CMK (cell line): Measurements from ENCODE around the gene PPP1R12C.
A peak's percentile ranks its signal among the peaks of the same experiment; 100 is the strongest.
"Not testable (repeated sequence)": the region's sequence is repeated elsewhere in the genome, so short reads cannot be mapped to it uniquely, and the experiment has no call there.

Experiments
- DNase-seq: peaks from one replicate; pipeline ENCODE4 v3.0.0-alpha.2; 2010; ENCODE audit warnings: low read depth

The PPP1R12C gene

GRCh38 chr19:55071913-55072312 is 45.5 kb downstream of the PPP1R12C start:
- DNase-seq = no peak

- DNase-seq = no peak
Observed at GRCh38 chr19:55071129-55071502, 46.3 kb downstream of the PPP1R12C start.

- DNase-seq = no peak
Observed at GRCh38 chr19:55070466-55071128, 46.8 kb downstream of the PPP1R12C start.

DNA sequence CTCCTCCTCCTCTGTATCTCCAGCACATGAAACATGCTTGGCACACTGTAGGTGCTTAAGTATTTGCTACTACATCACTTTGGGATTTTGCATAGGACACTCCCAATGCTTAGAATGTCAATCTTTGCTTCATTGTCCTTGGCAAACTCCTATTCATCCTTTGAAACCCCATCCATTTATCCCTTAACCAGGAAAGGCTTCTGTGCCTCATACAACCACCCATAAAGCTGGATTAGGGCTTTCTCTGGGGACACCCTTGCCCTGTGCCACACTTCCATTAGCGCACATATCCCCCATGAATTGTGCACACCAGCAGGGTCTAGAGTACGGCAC is 47.6 kb downstream of the PPP1R12C start:
- DNase-seq = no peak

- no peak for DNase-seq
Observed at GRCh38 chr19:55068950-55069864, 48.2 kb downstream of the PPP1R12C start.

- DNase-seq = no peak
Observed at GRCh38 chr19:55067869-55068268, 49.6 kb downstream of the PPP1R12C start.

GRCh38 chr19:55066107-55066709 is 51.2 kb downstream of the PPP1R12C start:
- DNase-seq = no peak

- not testable (repeated sequence) for DNase-seq
Observed at GRCh38 chr19:55065516-55065915, 51.9 kb downstream of the PPP1R12C start.

DNA sequence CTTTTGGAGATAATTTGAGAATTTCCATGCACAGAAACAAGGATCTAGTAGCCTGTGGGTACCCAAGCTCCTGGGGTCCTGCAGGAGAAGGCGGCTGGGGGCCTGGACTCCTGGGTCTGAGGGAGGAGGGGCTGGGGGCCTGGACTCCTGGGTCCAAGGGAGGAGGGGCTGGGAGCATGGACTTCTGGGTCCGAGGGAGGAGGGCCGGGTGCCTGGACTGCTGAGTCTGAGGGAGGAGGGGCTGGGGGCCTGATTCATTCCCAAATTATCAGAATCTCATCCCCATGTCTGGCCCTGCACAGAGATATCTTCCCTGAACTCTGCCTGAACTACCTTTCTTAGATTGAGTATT is 54.0 kb downstream of the PPP1R12C start:
- DNase-seq = no peak

GRCh38 chr19:55062735-55063491 is 54.5 kb downstream of the PPP1R12C start, which contains the start of gene RDH13:
RDH13 (minus strand) TSS chr19:55063148; CDS start chr19:55063032, 116 bp downstream.
- peak; percentile 95 for DNase-seq

- DNase-seq = not testable (repeated sequence)
Observed at GRCh38 chr19:55060287-55060686, 57.1 kb downstream of the PPP1R12C start.

DNA sequence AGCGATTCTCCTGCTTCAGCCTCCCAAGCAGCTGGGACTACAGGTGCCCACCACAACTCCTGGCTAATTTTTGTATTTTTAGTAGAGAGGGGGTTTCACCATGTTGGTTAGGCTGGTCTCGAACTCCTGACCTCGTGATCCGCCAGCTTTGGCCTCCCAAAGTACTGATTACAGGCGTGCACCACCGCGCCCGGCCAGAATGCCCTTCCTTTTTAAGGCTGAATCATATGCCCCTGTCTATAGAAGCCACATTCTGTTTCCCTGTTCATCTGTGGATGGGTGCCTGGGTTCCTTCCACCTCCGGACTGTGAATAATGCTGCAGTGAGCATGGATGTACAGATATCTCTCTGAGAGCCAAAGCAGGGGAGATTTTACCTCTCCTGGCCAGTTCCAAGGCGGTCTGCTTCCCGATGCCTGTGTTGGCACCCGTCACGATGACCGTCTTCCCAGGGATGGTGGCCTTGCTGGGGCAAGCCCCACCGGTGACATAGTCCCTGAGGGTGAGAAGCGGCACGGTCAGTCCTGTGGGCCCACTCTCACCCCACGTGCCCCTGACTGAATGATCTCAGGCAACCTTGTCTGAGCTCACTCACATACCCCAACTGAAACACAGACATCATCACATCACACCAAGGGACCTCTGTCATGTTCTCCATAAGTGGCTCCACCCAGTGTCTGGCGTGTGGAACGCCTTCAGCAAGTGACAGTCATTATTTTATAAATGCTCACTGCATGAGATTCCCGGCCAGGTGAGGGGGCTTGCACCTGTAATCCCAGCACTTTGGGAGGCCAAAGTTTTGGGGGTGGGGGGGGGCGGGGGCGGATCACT is 58.4 kb downstream of the PPP1R12C start:
- DNase-seq = no peak

- DNase-seq = no peak
Observed at GRCh38 chr19:55056827-55057226, 60.6 kb downstream of the PPP1R12C start.

DNA sequence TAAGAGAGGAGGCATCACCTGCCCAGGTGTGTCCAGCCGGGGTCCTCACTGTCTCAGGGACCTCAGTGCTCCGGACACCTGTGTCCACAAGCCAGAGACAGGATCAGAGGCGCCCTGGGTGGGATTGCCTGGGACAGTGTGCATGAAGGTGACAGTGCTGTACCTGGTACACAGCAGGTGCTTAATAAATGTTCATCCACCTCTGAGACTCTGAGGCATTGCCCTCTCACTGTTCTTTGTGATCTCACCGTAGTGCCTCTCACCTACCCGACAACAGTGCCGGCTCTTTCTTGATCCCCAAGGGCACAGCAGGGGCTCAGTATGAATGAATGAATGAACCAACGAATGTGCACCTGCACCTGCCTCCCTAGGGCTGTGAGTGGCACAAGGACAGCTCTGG is 63.7 kb downstream of the PPP1R12C start:
- no peak for DNase-seq

DNA sequence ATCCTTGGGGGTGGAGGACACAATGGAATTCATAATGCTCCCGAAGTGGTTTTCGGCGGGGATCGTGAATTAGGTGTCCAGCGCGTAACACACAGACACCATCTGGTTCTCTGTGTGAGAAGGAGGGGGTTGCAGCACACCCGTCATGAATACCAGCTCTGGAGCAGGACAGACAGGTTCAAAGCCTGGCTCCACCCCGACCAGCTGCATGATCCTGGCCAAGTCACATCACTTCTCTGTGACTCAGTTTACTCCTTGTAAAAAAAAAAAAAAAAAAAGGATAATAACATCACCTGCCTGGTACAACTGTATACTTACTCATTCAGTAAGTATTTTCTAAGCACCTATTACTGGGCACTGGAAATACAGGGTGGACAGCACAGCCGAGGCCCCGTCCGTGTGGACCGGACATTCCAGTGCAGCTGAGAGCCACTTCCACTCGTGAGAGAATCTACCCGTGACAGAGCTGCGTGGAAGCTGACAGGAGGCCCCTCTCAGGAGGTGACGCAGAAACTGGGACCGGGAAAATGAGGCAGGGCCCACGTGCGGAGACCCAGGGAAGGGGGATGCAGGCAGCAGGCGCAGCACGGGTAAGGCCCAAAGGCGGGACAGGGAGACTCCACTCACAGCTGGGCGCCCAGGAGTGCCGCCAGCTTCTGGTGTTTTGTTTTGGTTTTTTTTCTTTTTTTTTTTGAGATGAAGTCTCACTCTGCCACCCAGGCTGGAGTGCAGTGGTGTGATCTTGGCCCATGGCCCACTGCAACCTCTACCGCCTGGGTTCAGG is 66.5 kb downstream of the PPP1R12C start:
- no peak for DNase-seq

- DNase-seq = no peak
Observed at GRCh38 chr19:55048446-55048845, 69.0 kb downstream of the PPP1R12C start.

DNA sequence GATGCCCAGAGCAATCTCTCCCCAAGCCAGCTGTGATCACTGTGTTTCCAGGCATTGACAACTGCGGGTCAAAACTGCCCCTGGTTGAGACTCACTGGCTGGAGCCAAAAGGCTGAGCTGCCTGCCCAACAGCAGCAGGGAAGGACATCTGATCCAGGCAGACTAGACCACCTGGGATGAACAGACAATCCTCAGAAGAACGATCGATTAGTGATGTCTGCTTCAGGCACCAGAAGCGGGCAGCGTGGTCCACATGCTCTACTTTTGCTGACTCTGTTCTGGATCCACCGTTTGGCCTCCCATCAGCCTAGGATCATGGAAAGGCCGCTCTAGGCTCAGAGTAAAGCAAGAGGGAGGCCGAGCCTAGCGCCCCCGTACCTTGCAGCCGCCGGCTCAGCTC is 69.5 kb downstream of the PPP1R12C start:
- DNase-seq = no peak

- DNase-seq = no peak
Observed at GRCh38 chr19:55046975-55047622, 70.3 kb downstream of the PPP1R12C start.

- DNase-seq = no peak
Observed at GRCh38 chr19:55044771-55045716, 72.4 kb downstream of the PPP1R12C start.
